ENCODE results near the gene MBD3.

MBD3 gene

DNA sequence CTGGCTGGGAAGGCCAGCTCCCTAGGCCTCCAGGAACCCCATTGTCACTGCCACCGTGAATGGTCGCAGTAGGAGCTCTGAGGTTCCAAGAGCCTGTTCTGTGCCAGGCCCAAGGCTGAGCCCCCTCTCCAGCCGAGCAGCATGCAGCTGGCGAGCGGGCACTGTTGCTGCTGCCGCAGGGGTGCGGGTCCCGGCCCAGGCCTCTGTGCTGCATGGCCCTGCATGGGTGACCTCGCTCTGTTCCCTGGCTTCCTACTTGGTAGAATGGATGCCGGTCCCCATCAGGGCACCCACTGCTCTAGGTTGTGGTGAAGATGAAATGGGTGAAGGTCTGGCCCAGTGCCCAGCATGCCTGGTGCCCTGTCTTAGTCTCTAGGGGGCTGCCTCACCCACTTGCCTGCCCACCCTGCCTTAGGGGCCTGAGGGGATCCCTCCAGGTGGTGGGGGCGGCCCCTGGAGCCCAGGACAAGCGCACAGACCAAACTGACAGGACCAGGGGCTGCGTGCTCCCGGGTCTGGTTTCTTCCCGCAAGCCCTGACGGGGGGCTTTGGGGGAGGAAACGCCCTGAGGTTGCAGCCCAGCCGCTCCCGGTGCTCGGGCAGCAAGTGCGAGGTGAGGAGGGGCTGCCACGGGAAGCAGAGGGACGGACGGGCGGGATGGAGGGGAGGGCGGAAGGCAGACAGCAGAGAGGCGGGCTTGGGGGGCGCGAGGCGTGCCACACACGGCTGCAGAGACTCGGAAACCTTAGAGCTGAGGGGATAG is 21.3 kb upstream of the MBD3 start:
- DNase-seq (ENCODE audit: low spot score), result no peak
- Histone ChIP-seq H3K27ac (no peak overlapping the region), H3K4me3 (no peak overlapping the region)
- TF ChIP-seq, protein P1, sequence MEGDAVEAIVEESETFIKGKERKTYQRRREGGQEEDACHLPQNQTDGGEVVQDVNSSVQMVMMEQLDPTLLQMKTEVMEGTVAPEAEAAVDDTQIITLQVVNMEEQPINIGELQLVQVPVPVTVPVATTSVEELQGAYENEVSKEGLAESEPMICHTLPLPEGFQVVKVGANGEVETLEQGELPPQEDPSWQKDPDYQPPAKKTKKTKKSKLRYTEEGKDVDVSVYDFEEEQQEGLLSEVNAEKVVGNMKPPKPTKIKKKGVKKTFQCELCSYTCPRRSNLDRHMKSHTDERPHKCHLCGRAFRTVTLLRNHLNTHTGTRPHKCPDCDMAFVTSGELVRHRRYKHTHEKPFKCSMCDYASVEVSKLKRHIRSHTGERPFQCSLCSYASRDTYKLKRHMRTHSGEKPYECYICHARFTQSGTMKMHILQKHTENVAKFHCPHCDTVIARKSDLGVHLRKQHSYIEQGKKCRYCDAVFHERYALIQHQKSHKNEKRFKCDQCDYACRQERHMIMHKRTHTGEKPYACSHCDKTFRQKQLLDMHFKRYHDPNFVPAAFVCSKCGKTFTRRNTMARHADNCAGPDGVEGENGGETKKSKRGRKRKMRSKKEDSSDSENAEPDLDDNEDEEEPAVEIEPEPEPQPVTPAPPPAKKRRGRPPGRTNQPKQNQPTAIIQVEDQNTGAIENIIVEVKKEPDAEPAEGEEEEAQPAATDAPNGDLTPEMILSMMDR (IDR thresholded peaks at IDR 0.05), result no peak

DNA sequence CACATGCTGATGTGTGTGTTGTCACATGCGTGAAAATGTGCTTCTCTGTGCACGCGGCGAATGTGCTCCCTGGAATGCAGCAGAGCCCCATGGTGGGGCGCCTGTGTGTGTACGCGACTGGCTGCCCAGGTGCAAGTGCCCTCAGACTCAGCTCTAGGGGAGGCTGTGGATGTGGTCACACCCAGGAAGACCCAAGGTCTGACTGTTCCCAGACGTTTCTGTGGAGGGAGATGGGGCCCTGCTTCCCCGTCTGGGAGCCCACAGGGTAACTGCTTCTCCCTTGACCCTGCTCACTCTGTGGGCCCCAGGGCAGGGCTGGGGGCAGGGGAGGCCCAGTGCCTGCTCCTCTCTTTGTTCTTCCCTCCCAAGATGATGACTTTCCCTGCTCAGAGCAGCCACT is 20.5 kb upstream of the MBD3 start:
- DNase-seq (ENCODE audit: low spot score), result no peak
- no peak overlapping the region for H3K4me3 ChIP-seq
- no peak overlapping the region for H3K27ac ChIP-seq
- TF ChIP-seq, protein P1 (IDR thresholded peaks at IDR 0.05), result no peak

DNA sequence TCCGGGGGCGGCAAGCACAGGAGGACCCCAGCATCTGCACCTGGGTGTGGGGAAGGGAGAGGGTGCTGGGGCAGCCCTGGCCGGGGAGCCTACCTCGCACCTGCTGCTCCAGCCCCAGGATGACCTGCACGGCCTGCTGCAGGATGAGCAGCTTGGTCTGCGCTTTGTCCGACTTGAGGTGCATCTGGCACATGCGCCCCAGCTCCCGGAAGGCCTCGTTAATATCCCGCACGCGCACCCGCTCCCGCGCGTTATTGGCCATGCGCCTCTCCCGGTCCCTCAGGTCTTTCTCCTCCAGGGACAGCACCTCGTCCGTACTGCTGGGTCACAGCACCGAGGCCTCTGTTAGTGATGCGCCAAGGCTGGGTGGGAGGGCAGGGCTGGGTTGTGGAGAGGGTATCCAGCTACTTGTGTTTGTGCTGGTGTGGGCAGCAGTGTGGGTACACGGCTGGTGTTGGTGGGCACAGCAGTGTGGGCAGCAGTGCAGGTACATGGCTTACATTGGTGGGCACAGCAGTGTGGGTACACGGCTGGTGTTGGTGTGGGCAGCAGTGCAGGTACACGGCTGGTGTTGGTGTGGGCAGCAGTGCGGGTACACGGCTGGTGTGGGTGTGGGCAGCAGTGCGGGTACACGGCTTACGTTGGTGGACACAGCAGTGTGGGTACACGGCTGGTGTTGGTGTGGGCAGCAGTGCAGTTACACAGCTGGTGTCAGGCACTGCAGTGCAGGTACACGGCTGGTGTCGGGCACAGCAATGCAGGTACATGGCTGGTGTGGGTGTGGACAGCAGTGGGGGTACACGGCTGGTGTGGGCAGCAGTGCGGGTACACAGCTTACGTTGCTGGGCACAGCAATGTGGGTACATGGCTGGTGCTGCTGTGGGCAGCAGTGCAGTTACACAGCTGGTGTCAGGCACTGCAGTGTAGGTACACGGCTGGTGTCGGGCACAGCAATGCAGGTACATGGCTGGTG is 19.7 kb upstream of the MBD3 start:
- Histone ChIP-seq H3K4me3 (no peak overlapping the region), H3K27ac (no peak overlapping the region)
- TF ChIP-seq, protein P1 (IDR thresholded peaks at IDR 0.05), result no peak
- no peak for DNase-seq (ENCODE audit: low spot score)

DNA sequence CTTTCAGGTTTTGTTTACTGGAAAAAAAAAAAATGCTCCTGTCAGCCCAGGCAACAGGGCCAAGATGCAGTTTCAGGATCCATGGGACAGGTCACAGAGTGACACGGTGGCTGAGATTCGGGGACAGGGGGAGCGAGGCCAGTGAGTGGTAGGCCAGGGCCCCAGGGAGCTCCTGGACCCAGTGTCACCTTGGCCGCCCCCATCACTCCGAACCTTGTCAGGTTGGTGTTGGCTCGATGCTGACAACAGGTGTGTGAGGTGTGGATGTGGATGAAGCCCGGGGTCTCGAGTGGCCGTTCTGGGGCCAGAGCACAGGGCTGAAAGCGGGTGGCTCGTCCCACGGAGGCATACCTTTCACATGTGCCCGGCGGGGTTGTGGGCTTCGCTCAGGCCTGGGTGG is 18.7 kb upstream of the MBD3 start:
- no peak for DNase-seq (ENCODE audit: low spot score)
- TF ChIP-seq, protein P1 (IDR thresholded peaks at IDR 0.05), result no peak
- H3K4me3 ChIP-seq, result no peak overlapping the region

DNA sequence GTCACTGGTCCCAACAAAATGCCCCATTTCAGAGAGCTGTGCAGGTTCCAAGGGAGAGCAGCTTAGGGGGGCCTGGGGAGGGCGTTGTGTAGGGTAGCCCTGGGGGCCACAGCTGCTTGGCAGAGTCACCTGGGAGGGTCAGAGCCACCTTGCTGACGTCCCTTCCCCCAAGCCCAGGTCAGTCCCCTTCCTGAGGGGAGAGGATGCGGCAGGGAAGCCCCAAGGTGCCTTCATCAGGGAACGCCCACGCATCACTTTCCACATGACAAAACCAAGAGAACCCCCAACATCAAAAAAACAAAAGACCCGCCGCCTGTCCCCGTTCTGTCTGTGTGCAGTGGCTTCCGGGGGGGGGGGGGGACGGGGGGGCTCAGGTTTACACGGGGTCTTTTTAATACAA is 17.9 kb upstream of the MBD3 start:
- DNase-seq (ENCODE audit: low spot score), result no peak
- TF ChIP-seq, protein P1 (IDR thresholded peaks at IDR 0.05), result no peak
- H3K27ac ChIP-seq, result no peak overlapping the region
- H3K4me3 ChIP-seq, result no peak overlapping the region

More for the DNA sequence above, 18.7 kb upstream of the MBD3 start:
- no peak overlapping the region for H3K27ac ChIP-seq

DNA sequence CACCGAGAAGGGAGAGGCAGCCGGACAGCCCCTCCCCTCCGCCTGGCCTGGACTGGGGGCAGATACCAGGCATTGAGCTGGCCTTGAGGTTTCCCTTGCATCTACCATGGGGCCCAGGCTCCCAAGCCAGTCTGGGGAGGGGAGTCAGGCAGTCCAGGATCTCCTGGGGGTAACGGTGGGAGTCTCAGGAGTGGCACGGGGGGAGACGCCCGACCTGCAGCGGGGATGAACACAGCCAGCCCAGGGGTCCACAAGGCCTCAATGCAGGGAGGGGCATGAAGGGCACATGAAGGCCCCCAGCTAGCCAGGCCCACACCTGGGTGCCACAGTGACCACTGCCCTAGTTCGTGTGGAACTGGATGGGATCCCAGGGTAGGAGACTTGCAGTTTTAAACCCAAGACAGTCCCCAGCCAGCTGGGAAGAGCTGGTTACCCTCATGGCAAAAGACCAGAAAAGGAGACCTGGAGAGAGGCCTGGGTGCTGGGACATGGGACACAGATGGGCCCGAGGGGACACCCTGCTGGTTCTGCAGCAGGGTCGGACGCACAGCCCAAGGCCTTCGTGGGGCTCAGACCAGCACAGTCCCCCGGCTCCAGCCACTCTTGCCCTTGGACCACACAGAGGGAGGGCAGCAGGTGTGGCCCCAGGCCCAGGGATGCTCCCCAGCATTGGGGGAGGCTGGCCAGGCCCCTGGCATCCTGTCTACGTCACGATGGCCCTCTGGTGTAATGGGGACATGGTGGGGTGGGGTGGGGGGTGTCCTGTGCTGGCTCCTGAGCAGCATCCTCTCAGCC is 17.2 kb upstream of the MBD3 start:
- no peak for DNase-seq (ENCODE audit: low spot score)
- Histone ChIP-seq H3K27ac (no peak overlapping the region), H3K4me3 (no peak overlapping the region)
- TF ChIP-seq, protein P1 (IDR thresholded peaks at IDR 0.05), result no peak
